AG09319 (cell line): ENCODE results near the gene CFAP298.
"Not testable (repeated sequence)": the region's sequence is repeated elsewhere in the genome, so short reads cannot be mapped to it uniquely, and the experiment has no call there.

Source experiments
- DNase-seq: peaks from one replicate; pipeline ENCODE4 v3.0.0-alpha.2; 2010; ENCODE audit warnings: low read depth; ENCODE audit errors: extremely low read depth
- TF ChIP-seq, protein P1 (sequence below): IDR thresholded peaks from 2 replicates; pipeline ENCODE4 v1.5.1; 2011; ENCODE audit warnings: low read depth, mild to moderate bottlenecking, inconsistent platforms, low read length, moderate library complexity

The CFAP298 gene, protein sequence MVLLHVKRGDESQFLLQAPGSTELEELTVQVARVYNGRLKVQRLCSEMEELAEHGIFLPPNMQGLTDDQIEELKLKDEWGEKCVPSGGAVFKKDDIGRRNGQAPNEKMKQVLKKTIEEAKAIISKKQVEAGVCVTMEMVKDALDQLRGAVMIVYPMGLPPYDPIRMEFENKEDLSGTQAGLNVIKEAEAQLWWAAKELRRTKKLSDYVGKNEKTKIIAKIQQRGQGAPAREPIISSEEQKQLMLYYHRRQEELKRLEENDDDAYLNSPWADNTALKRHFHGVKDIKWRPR

DNA sequence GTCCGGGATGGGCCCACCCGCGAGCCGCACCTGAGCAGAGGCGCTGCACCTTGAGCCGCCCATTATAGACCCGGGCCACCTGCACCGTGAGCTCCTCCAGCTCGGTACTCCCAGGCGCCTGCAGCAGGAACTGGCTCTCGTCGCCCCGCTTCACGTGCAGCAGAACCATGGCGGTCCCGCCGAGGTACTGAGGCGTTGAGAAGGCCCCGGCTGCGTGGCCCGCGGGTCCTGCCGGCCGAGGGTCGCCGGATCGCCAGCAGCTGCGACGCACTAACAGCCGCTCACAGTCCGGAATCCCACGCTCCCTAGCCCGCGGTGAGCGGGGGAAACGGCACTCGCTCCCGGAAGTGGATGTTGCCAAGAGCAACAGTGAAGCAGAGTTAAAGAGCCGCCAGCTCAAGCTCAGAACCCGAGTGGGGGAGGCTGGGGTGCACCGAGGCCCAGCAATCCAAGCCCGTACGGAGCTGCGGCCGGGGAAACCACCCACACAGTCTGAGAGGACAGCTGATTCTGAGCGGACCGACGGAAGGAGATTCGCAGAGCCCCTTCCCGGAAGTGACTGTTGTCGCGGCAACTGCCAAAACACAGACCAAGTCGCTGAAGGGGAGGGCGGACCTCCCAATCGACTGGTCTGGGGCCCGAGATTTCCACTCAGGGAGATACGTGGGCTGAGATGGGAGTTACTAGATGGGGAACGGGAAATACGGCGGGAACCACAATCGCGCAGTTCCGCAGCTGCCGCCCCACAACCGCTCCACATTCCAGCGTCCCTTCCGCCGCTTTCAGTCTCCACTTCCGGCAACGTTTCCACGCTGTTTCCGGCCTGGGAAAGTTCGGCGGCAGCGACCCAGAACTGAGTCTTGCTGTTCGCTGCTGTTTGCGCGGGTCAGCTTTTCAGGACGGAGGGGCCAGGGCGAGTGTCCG is at the start of gene CFAP298:
Gene CFAP298 (minus strand): TSS at position 303 of the 924 bp plus-strand sequence. CDS start 134 bp downstream, at position 169.
- DNase-seq = peak; percentile 89
- TF ChIP-seq, protein P1, sequence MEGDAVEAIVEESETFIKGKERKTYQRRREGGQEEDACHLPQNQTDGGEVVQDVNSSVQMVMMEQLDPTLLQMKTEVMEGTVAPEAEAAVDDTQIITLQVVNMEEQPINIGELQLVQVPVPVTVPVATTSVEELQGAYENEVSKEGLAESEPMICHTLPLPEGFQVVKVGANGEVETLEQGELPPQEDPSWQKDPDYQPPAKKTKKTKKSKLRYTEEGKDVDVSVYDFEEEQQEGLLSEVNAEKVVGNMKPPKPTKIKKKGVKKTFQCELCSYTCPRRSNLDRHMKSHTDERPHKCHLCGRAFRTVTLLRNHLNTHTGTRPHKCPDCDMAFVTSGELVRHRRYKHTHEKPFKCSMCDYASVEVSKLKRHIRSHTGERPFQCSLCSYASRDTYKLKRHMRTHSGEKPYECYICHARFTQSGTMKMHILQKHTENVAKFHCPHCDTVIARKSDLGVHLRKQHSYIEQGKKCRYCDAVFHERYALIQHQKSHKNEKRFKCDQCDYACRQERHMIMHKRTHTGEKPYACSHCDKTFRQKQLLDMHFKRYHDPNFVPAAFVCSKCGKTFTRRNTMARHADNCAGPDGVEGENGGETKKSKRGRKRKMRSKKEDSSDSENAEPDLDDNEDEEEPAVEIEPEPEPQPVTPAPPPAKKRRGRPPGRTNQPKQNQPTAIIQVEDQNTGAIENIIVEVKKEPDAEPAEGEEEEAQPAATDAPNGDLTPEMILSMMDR = no peak

DNA sequence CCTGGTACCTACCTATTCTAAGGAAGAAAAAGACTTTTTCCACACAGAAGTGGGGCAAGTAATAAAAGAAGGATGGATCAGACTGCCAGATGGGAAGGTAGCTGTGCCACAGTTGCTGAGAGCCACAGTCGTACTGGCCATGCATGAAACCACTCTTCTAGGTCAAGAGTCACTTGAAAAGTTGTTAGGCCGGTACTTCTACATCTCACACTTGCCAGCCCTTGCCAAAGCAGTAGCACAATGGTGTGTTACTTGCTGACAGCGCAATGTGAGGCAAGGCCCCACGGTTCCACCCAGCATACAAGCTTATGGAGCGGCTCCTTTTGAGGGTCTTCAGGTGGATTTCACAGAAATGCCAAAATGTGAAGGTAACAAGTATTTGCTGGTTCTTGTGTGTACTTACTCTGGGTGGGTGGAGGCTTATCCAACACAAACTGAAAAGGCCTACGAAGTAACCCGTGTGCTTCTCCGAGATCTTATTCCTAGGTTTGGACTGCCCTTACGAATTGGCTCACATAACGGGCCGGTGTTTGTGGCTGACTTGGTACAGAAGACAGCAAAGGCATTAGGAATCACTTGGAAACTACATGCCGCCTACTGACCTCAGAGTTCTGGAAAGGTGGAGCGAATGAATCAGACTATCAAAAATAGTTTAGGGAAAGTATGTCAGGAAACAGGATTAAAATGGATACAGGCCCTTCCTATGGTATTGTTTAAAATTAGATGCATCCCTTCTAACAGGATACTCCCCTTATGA is 49.0 kb upstream of the CFAP298 start:
- DNase-seq = not testable (repeated sequence)

DNA sequence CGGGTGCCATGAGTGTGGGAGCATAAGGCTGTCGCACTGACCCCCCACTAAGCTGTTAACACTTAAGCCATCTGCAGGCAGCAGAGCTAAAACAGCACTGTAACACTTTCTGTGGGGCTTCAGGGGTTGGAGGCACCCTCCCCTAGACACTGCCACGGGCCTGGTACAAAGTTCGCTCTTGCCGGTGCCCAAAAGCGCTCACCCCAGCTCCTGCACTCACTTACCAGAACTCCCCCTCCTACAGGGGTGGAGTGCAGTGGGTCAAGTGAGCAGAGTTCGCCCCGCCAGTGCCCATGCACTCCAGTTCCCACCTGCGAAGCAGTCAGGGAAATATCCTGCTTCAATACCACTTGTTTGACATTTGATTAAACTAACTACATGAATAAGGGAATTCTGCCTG is 46.3 kb upstream of the CFAP298 start:
- TF ChIP-seq, protein P1 = no peak
- no peak for DNase-seq

DNA sequence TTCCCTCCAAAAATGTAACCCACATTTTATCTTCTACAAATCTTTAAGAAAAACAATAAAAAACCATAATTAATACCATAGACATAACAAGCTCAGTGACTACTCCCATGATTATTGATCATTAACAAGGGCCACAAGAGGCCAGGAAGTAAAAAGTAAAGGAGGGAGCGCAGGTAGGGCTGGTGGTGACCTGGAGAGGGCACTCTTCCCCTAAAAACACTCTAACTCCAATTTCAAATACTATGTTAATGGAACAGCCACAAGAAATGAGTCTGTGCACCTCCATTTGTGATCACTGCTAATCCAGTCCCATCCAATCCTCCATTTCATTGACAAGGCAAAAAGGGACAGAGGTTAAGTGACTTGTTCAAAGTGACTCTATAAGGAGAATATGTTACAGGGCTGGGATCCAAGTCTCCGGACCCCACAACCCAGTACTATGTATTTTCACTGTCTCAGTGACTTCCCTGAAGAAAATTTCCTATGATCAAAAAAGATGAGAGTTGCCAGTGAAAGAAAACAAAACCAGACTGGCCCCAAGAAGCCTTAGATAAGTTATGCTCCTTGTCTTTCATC is 41.2 kb upstream of the CFAP298 start:
- TF ChIP-seq, protein P1 = peak; percentile 44
- no peak for DNase-seq

DNA sequence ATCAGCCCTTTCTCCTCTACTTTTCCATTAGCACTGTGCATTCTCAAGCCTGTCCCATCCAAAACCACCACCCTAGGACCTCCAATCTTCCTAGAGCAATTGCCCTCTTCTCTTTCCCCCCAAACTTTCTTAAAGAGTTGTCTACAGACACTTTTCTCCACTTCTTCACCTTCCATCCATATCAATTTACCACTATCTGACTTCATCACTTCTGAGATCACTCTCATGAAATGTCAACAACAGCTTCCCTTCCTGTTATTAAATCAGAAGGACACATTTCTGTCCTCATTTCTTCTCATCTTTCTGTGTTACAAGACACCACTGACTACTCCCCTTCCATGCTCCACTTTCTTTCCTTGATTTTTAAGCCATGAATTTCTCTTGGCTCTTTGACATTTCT is 36.0 kb upstream of the CFAP298 start:
- DNase-seq = no peak
- TF ChIP-seq, protein P1 = no peak

DNA sequence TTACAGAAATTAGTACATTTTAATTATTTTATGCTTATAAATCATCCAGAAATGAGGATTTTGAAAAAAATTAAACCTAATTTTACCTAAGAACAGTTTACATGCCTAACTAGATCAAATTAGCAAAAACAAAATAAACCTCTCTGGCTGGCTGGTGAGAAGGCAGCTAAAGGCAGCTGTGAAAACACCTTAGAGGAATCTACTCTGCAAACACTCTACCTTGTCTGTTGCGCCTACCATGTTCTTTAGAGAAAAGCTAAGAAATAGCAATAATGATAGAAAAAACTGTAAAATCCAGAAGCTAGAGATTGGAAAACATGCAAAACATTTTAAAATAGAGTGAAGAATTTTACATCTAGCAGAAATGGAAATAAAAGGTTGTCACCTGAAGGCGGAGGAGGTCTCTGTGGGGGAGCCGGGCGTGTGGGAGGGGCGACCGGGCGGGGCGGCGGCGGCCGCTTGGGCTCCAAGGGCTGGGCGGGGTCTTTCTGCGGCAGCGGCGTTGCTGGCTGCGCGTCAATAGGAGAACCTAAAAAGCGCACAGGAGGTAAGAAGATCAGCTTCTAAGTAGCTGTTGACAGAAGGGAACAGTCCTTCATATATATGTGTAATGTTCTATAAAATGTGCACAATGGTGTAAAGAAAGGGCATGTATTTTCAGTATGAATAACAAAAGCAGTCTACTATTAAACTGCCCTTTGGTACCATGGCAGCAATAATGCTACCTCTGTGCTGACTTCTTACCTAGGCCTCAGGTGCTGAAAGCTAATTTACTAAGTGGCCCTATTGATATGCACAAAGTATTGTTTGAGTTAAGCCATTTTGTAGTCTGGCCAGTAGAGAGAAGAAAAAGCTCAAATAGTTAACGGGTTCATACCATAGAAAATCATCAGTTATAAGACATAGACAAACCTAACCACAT is 33.3 kb upstream of the CFAP298 start:
- DNase-seq = no peak
- TF ChIP-seq, protein P1 = no peak
